ENCODE results near the gene DNAJC4.
A peak's percentile ranks its signal among the peaks of the same experiment; 100 is the strongest.

DNA sequence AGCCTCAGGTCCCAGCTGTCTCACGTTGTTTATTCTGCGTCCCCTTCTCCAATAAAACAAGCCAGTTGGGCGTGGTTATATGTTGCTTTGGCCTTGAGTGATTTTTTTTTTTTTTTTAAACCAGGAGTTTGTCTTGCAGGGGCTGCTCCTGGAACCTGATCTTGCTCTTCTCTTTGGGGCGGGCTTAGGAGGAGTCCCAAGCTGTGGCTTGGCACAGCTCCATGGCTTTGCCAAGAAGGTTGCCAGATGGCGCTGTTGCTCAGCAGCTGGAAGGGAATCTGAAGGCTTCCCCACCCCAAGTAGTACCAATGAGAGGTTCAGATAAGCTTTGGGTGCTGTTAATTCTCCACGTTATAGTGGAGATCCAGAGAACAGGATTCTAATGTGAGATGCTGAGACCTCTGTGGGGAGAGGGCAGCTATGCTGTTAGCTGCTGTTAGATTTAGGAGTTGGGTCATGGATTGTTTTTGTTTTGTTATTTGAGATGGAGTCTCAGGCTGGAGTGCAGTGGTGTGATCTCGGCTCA is 25.8 kb upstream of the DNAJC4 start:
- TF ChIP-seq, protein P1, sequence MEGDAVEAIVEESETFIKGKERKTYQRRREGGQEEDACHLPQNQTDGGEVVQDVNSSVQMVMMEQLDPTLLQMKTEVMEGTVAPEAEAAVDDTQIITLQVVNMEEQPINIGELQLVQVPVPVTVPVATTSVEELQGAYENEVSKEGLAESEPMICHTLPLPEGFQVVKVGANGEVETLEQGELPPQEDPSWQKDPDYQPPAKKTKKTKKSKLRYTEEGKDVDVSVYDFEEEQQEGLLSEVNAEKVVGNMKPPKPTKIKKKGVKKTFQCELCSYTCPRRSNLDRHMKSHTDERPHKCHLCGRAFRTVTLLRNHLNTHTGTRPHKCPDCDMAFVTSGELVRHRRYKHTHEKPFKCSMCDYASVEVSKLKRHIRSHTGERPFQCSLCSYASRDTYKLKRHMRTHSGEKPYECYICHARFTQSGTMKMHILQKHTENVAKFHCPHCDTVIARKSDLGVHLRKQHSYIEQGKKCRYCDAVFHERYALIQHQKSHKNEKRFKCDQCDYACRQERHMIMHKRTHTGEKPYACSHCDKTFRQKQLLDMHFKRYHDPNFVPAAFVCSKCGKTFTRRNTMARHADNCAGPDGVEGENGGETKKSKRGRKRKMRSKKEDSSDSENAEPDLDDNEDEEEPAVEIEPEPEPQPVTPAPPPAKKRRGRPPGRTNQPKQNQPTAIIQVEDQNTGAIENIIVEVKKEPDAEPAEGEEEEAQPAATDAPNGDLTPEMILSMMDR (IDR thresholded peaks at IDR 0.05): peak; percentile 64 to 84 (median 73)
- peak in 2 of 3 donors; percentile 74 to 77 for TF ChIP-seq POLR2AphosphoS5 (IDR thresholded peaks at IDR 0.05)
- TF ChIP-seq POLR2A (IDR thresholded peaks at IDR 0.05): no peak

All from transverse colon (tissue), 4 donors.